Measurements from ENCODE around the gene LRRTM4.

The LRRTM4 gene

DNA sequence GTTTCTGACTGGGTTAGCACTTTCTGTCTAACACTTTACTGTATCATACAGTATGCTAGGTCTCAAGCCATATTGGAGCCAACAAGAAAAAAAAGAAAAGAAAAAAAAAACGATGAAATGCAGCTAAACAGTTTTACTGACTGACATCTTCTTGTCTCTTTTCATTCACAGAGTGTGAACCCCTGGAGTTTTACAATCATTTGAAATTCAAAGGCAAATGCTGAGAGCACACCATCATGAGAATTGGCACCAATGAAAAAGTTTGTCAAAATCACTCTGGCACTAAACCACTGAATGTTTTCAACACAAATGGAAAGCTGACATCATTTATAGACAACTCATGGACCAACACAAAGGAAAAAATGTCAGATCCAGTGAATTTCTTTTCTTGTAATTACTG, 513.3 kb downstream of the LRRTM4 start:
- no peaks in the 10 kb centered on the region for H4K20me1 ChIP-seq
- H3K4me2 ChIP-seq, result no peak overlapping the region

DNA sequence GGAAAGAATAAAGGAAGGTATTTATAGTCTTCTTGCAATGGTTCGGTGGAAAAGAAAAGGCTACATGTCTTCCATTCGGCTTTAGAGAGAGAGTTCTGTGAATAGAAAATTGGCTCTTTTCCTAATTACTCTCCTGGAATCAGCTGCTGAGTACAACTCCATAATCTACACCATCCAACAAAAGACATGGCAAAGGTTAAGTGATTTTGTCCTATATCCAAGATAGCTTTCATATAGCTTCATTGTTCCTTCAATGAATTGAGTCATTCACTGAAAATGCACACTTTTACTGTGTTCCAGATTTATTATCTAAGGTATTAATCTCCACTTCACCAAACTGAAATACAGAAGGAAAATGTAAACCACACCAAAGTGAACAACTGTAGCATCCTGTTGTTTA, 514.5 kb downstream of the LRRTM4 start:
- Histone ChIP-seq H4K20me1 (no peaks in the 10 kb centered on the region), H3K9ac (no peak overlapping the region), H3K4me2 (no peak overlapping the region), H3K9me3 (replicated peaks in 1 of 11) (no peaks in the 10 kb centered on the region), H3K4me1 (peaks cover 0 to 11% (median 0%) of the 10 kb centered on the region in 10 experiments; a peak in 2 of 20 replicates), H3K27me3 (no peaks in the 10 kb centered on the region), H3K27ac (no peak overlapping the region), H3K4me3 (no peak overlapping the region), H3K36me3 (no peaks in the 10 kb centered on the region)
- no peak for TF ChIP-seq Cebpa-rat (IDR thresholded peaks at IDR 0.05)

More for the DNA sequence above, 513.3 kb downstream of the LRRTM4 start:
- Histone ChIP-seq H3K4me1 (peaks cover 0 to 11% (median 0%) of the 10 kb centered on the region in 10 experiments; a peak in 2 of 20 replicates), H3K27ac (no peak overlapping the region), H3K9me3 (replicated peaks in 1 of 11) (no peaks in the 10 kb centered on the region), H3K9ac (no peak overlapping the region), H3K4me3 (no peak overlapping the region), H3K36me3 (no peaks in the 10 kb centered on the region), H3K27me3 (no peaks in the 10 kb centered on the region)
- no peak for TF ChIP-seq Cebpa-rat (IDR thresholded peaks at IDR 0.05)

DNA sequence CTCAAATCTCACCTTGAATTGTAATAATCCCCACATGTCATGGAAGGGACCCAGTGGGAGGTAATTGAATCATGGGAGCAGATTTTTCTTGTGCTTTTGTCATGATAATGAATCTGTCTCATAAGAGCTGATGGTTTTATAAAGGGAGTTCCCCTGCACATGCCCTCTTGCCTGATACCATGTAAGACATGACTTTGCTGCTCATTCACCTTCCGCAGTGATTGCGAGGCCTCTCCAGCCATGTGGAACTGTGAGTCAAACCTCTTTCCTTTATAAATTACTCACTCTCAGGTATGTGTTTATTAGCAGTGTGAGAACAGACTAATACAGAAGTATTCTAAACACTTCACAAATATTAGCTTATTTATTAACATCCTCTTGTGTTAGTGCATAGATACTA, 516.7 kb downstream of the LRRTM4 start:
- Histone ChIP-seq H3K27ac (no peak overlapping the region), H3K27me3 (no peaks in the 10 kb centered on the region), H3K4me3 (no peak overlapping the region), H4K20me1 (no peaks in the 10 kb centered on the region), H3K9me3 (replicated peaks in 1 of 11) (no peaks in the 10 kb centered on the region), H3K9ac (no peak overlapping the region), H3K4me1 (peaks cover 0 to 11% (median 0%) of the 10 kb centered on the region in 10 experiments; a peak in 2 of 20 replicates), H3K36me3 (no peaks in the 10 kb centered on the region), H3K4me2 (no peak overlapping the region)
- no peak for TF ChIP-seq Cebpa-rat (IDR thresholded peaks at IDR 0.05)

DNA sequence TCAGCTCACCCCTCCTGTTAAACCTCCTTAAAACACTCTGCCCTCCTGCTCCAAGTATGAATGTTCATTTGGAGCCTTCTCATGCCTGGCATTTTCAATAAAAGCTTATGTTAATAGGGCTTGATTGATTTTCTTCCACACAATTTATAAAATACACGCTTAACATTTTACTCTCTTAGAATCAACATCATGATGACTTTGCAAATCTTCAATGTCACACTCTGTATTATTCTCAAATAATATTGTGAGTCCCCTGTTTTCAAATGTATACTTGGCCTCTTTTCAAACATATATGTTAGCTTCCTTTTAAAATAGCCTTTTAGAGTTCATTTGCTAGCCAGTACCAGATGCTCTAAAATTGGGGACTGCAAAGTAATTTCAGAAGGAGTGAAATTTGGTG, 520.3 kb downstream of the LRRTM4 start:
- no peak overlapping the region for H3K9ac ChIP-seq
- H3K27me3 ChIP-seq, result no peaks in the 10 kb centered on the region
- H3K4me3 ChIP-seq, result no peak overlapping the region
- H4K20me1 ChIP-seq, result no peaks in the 10 kb centered on the region
- H3K27ac ChIP-seq, result no peak overlapping the region
- H3K4me1 ChIP-seq, result no peaks in the 10 kb centered on the region
- H3K4me2 ChIP-seq, result no peak overlapping the region
- no peaks in the 10 kb centered on the region for H3K36me3 ChIP-seq
- no peaks in the 10 kb centered on the region for H3K9me3 ChIP-seq (replicated peaks in 1 of 11)
- TF ChIP-seq Cebpa-rat (IDR thresholded peaks at IDR 0.05), result no peak

DNA sequence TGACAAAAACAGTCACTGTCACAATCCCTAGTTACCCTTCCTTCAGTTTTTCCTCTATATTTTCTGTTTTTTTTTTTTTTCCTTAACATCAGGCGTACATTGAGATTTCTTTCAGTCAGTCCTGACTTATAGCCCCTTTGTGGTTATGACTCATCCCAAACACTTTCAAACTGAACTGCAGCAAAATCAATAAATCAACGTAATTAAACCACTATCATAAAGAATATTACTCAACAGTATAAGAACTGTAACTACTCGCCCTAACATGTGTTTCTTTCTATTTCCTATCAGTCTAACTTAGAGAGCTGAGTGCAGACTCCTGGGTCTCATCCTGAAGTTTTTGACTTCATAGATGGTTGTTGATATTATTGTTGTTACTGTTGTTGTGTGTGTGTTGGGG, 523.5 kb downstream of the LRRTM4 start:
- Histone ChIP-seq H3K4me2 (no peak overlapping the region), H3K27ac (no peak overlapping the region), H4K20me1 (no peaks in the 10 kb centered on the region), H3K9ac (no peak overlapping the region), H3K27me3 (no peaks in the 10 kb centered on the region), H3K9me3 (replicated peaks in 1 of 11) (no peaks in the 10 kb centered on the region), H3K36me3 (no peaks in the 10 kb centered on the region), H3K4me1 (no peaks in the 10 kb centered on the region), H3K4me3 (no peak overlapping the region)
- no peak for TF ChIP-seq Cebpa-rat (IDR thresholded peaks at IDR 0.05)

DNA sequence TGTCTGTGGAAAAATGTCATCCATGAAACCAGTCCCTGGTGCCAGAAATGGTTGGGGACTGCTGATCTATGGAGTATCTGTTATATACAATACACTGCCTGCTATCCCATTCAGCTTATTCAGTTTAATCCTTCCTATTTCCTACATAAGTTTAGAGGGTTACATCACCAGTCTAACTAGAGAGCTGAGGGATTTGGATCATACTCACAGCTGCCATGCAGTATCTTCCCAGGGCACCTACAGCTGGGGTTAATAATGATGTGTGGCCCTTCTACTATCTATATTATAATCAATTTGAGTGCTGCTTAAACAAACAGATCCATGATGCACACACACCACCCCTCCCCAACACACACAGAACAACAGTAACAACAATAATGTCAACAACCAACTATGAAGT, 524.0 kb downstream of the LRRTM4 start:
- no peaks in the 10 kb centered on the region for H3K4me1 ChIP-seq

DNA sequence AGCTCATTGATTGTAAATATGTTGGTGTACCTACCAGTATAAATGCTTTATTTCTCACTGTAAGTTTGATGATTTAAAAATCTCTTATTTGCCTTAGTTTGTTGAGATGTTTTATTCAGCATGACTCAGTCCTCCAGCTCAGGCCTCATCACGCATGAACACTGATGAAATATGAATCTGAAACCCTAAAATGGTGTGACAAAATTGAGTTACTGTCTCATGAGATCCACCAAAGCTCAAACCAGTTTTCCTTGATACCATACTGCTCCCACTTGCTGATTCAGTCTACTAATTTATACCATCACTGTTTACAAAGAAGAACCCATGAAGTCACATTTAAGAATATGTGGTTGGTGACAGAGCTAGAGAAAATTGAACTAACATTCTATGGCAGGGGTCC, 524.9 kb downstream of the LRRTM4 start:
- Histone ChIP-seq H3K4me1 (no peaks in the 10 kb centered on the region), H4K20me1 (no peaks in the 10 kb centered on the region), H3K27ac (no peak overlapping the region), H3K27me3 (no peaks in the 10 kb centered on the region), H3K4me3 (no peak overlapping the region), H3K4me2 (no peak overlapping the region), H3K36me3 (no peaks in the 10 kb centered on the region), H3K9me3 (replicated peaks in 1 of 11) (no peaks in the 10 kb centered on the region), H3K9ac (no peak overlapping the region)
- TF ChIP-seq Cebpa-rat (IDR thresholded peaks at IDR 0.05), result no peak

More for the DNA sequence above, 524.0 kb downstream of the LRRTM4 start:
- no peak overlapping the region for H3K4me2 ChIP-seq
- no peaks in the 10 kb centered on the region for H4K20me1 ChIP-seq
- H3K36me3 ChIP-seq, result no peaks in the 10 kb centered on the region
- no peak overlapping the region for H3K9ac ChIP-seq
- no peaks in the 10 kb centered on the region for H3K27me3 ChIP-seq
- H3K27ac ChIP-seq, result no peak overlapping the region
- no peak overlapping the region for H3K4me3 ChIP-seq
- H3K9me3 ChIP-seq (replicated peaks in 1 of 11), result no peaks in the 10 kb centered on the region
- no peak for TF ChIP-seq Cebpa-rat (IDR thresholded peaks at IDR 0.05)

DNA sequence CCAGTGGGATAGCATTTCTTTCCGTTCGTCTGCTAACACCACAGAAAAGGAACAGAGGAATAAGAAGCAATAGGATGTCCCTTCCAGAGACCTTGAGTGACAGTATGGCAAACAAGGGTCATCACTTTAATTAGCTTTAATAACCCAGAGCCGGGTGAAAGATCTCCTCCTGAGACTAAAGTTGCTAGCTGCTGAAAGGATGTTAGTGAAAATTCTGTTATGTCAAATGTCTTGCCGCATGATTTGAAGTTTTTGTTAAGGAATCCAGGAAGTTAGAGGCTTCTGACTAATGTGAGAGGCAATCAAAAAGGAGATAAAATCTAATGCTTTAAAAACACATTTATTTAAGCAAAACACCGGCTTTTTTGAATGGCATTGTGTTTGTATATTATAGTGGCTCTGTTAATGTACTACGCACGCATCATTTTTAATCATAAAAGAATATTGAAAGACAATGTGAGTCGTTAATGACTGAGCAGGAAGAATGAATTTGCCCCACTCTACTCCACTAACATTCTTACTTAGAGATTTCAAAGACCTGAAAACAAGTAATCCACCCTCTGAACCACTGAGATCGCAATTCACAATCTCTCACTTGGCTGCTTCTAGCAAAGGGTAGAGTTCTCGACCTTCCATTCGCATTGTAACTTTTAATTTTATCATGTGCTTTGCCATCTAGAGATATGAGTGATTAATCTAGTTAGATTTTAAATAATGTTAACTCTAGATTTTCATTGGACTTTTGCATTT, 536.6 kb downstream of the LRRTM4 start:
- no peak for TF ChIP-seq Cebpa-rat (IDR thresholded peaks at IDR 0.05)
- no peaks in the 10 kb centered on the region for H3K36me3 ChIP-seq
- no peak overlapping the region for H3K4me3 ChIP-seq
- H3K9me3 ChIP-seq (replicated peaks in 1 of 11), result no peaks in the 10 kb centered on the region
- no peaks in the 10 kb centered on the region for H3K27me3 ChIP-seq
- no peak overlapping the region for H3K27ac ChIP-seq
- H3K9ac ChIP-seq, result no peak overlapping the region
- H3K4me2 ChIP-seq, result no peak overlapping the region
- no peaks in the 10 kb centered on the region for H4K20me1 ChIP-seq
- H3K4me1 ChIP-seq, result peaks cover 0 to 13% (median 0%) of the 10 kb centered on the region in 10 experiments; a peak in 4 of 20 replicates

DNA sequence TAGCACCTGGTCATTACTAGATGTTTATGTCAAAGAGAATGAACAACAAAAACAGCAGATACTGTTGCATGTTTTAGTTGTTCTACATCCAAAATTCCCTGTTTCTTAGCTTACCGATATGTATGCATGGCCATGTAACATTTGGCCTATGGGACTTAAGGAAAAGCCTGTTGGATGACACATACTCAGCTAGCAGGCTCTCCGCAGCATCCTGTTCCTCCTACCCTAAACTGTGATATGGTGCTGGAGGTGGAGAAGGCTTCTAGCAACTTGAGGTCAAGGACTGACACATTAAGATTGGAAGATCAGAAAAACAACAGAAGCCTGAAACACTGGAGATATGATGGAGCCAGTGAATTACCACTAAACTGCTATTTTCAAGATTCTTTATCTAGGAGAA, 537.8 kb downstream of the LRRTM4 start:
- Histone ChIP-seq H3K4me2 (no peak overlapping the region), H3K9me3 (replicated peaks in 1 of 11) (no peaks in the 10 kb centered on the region), H3K27ac (no peak overlapping the region), H3K4me3 (no peak overlapping the region), H4K20me1 (no peaks in the 10 kb centered on the region), H3K27me3 (no peaks in the 10 kb centered on the region), H3K36me3 (no peaks in the 10 kb centered on the region), H3K4me1 (peaks cover 0 to 13% (median 0%) of the 10 kb centered on the region in 10 experiments; a peak in 4 of 20 replicates), H3K9ac (no peak overlapping the region)
- TF ChIP-seq Cebpa-rat (IDR thresholded peaks at IDR 0.05), result no peak
